ENCODE results near the gene MTHFD1L.

The MTHFD1L gene

DNA sequence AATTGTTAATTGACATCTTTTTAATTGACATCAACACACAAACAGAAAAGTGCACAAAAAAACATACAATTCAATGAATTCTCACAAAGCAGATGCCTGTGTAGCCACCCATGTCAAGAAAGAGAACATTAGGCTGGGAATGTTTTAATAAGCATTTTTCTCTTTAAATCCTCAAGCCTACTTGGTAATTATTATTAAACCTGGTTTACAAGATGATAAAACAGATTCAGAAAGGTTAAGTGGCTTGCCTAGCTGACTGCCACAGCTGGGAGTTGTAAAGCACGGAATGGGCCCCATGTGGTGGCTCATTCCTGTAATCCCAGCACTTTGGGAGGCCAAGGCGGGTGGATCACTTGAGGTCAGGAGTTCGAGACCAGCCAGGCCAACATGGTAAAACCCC is 284.3 kb downstream of the MTHFD1L start:
- H3K4me3 ChIP-seq (ENCODE audit: low read depth, low read length) = no peak overlapping the region
- no peak for DNase-seq (ENCODE audit: low read depth)
- TF ChIP-seq CTCF (IDR thresholded peaks at IDR 0.05; ENCODE audit: control insufficient read depth, extremely low read depth, insufficient read depth) = no peak

All from LNCaP clone FGC (cell line).